ENCODE results near the gene OSBPL10.

OSBPL10 gene

GRCh38 chr3:31671976-31672375 lies 309.1 kb downstream of the OSBPL10 start:
- Histone ChIP-seq H3K36me3 (replicated peaks; ENCODE audit: low read depth, low read length) (peaks cover 17% of the 10 kb centered on the region), H3K9me3 (ENCODE audit: insufficient read depth, low read length) (no peaks in the 10 kb centered on the region), H3K4me3 (ENCODE audit: low read length) (no peak overlapping the region), H4K20me1 (ENCODE audit: insufficient read depth, low read length) (no peaks in the 10 kb centered on the region), H3K27ac (ENCODE audit: low read length) (no peak overlapping the region), H2AFZ (ENCODE audit: low read depth, low read length) (no peak overlapping the region), H3K9ac (ENCODE audit: low read length) (no peak overlapping the region), H3K27me3 (ENCODE audit: low read depth, low read length) (no peaks in the 10 kb centered on the region), H3K4me2 (ENCODE audit: low read length) (no peak overlapping the region), H3K79me2 (ENCODE audit: low read length) (no peaks in the 10 kb centered on the region), H3K4me1 (ENCODE audit: low read length) (no peaks in the 10 kb centered on the region)
- TF ChIP-seq EZH2phosphoT487 (IDR thresholded peaks at IDR 0.05; ENCODE audit: low read depth) (no peak), CTCF (IDR thresholded peaks at IDR 0.05; ENCODE audit: low read depth, low read length) (no peak)

GRCh38 chr3:31671451-31671850 lies 309.6 kb downstream of the OSBPL10 start:
- no peaks in the 10 kb centered on the region for H3K4me1 ChIP-seq (ENCODE audit: low read length)
- H3K36me3 ChIP-seq (replicated peaks; ENCODE audit: low read depth, low read length) = peaks cover 17% of the 10 kb centered on the region
- no peak overlapping the region for H3K4me2 ChIP-seq (ENCODE audit: low read length)
- H3K27me3 ChIP-seq (ENCODE audit: low read depth, low read length) = no peaks in the 10 kb centered on the region
- H3K9ac ChIP-seq (ENCODE audit: low read length) = no peak overlapping the region
- no peak for TF ChIP-seq EZH2phosphoT487 (IDR thresholded peaks at IDR 0.05; ENCODE audit: low read depth)
- TF ChIP-seq CTCF (IDR thresholded peaks at IDR 0.05; ENCODE audit: low read depth, low read length) = no peak
- H3K27ac ChIP-seq (ENCODE audit: low read length) = no peak overlapping the region
- H3K79me2 ChIP-seq (ENCODE audit: low read length) = no peaks in the 10 kb centered on the region
- H3K9me3 ChIP-seq (ENCODE audit: insufficient read depth, low read length) = no peaks in the 10 kb centered on the region
- H4K20me1 ChIP-seq (ENCODE audit: insufficient read depth, low read length) = no peaks in the 10 kb centered on the region
- no peak overlapping the region for H3K4me3 ChIP-seq (ENCODE audit: low read length)
- H2AFZ ChIP-seq (ENCODE audit: low read depth, low read length) = no peak overlapping the region

- no peak overlapping the region for H3K4me2 ChIP-seq (ENCODE audit: low read length)
- H3K4me1 ChIP-seq (ENCODE audit: low read length) = no peaks in the 10 kb centered on the region
- TF ChIP-seq EZH2phosphoT487 (IDR thresholded peaks at IDR 0.05; ENCODE audit: low read depth) (no peak), CTCF (IDR thresholded peaks at IDR 0.05; ENCODE audit: low read depth, low read length) (no peak)
- peaks cover 17% of the 10 kb centered on the region for H3K36me3 ChIP-seq (replicated peaks; ENCODE audit: low read depth, low read length)
- no peak overlapping the region for H2AFZ ChIP-seq (ENCODE audit: low read depth, low read length)
- no peaks in the 10 kb centered on the region for H3K27me3 ChIP-seq (ENCODE audit: low read depth, low read length)
- no peaks in the 10 kb centered on the region for H3K9me3 ChIP-seq (ENCODE audit: insufficient read depth, low read length)
- H3K9ac ChIP-seq (ENCODE audit: low read length) = no peak overlapping the region
- no peak overlapping the region for H3K4me3 ChIP-seq (ENCODE audit: low read length)
- no peak overlapping the region for H3K27ac ChIP-seq (ENCODE audit: low read length)
- no peaks in the 10 kb centered on the region for H3K79me2 ChIP-seq (ENCODE audit: low read length)
- no peaks in the 10 kb centered on the region for H4K20me1 ChIP-seq (ENCODE audit: insufficient read depth, low read length)
Measured at GRCh38 chr3:31670722-31671121, 310.3 kb downstream of the OSBPL10 start.

- Histone ChIP-seq H3K27me3 (ENCODE audit: low read depth, low read length) (no peaks in the 10 kb centered on the region), H3K4me1 (ENCODE audit: low read length) (no peaks in the 10 kb centered on the region), H4K20me1 (ENCODE audit: insufficient read depth, low read length) (no peaks in the 10 kb centered on the region), H3K79me2 (ENCODE audit: low read length) (no peaks in the 10 kb centered on the region), H3K9ac (ENCODE audit: low read length) (no peak overlapping the region), H3K9me3 (ENCODE audit: insufficient read depth, low read length) (no peaks in the 10 kb centered on the region), H3K4me2 (ENCODE audit: low read length) (no peak overlapping the region), H3K4me3 (ENCODE audit: low read length) (no peak overlapping the region), H3K36me3 (replicated peaks; ENCODE audit: low read depth, low read length) (peaks cover 17% of the 10 kb centered on the region), H2AFZ (ENCODE audit: low read depth, low read length) (no peak overlapping the region), H3K27ac (ENCODE audit: low read length) (no peak overlapping the region)
- TF ChIP-seq EZH2phosphoT487 (IDR thresholded peaks at IDR 0.05; ENCODE audit: low read depth) (no peak), CTCF (IDR thresholded peaks at IDR 0.05; ENCODE audit: low read depth, low read length) (no peak)
Measured at GRCh38 chr3:31670136-31670535, 310.9 kb downstream of the OSBPL10 start.
